GM23248 (cell line): ENCODE measurements around the gene KPNA6. TPM values are rescaled to one million over a fixed set of nuclear protein-coding genes. Genes with fewer than 3 reads are reported as not detected.
A peak's percentile ranks its signal among the peaks of the same experiment; 100 is the strongest.

ENCODE experiments used
- DNase-seq: peaks from one replicate; pipeline ENCODE4 v3.0.0-alpha.2; 2015
- H2AFZ ChIP-seq: fragments of 200-600 bp; sonication (generic); 2 replicates; pipeline ENCODE4 v1.6.1; 2016; ENCODE audit warnings: antibody characterized with exemption
- H3F3A ChIP-seq: fragments of 200-600 bp; sonication (generic); 2 replicates; pipeline ENCODE4 v1.6.1; 2016; ENCODE audit warnings: mild to moderate bottlenecking, antibody characterized with exemption, mixed run types; ENCODE audit not compliant: insufficient read depth
- H3K27ac ChIP-seq: fragments of 200-600 bp; sonication (generic); 2 replicates; pipeline ENCODE4 v1.5.1; 2016; ENCODE audit warnings: mild to moderate bottlenecking
- H3K27me3 ChIP-seq: fragments of 200-600 bp; sonication (generic); replicated peaks from 2 replicates; pipeline ENCODE4 v1.6.1; 2016; ENCODE audit warnings: mild to moderate bottlenecking; ENCODE audit not compliant: insufficient read depth
- H3K36me3 ChIP-seq: fragments of 200-600 bp; sonication (generic); 2 replicates; pipeline ENCODE4 v1.6.1; 2016; ENCODE audit warnings: low read depth, mild to moderate bottlenecking
- H3K4me1 ChIP-seq: fragments of 200-600 bp; sonication (generic); 2 replicates; pipeline ENCODE4 v1.6.1; 2016; ENCODE audit warnings: mild to moderate bottlenecking; ENCODE audit not compliant: insufficient read depth
- H3K4me2 ChIP-seq: fragments of 200-600 bp; sonication (generic); one replicate; pipeline ENCODE4 v1.6.1; 2016; ENCODE audit warnings: mild to moderate bottlenecking; ENCODE audit not compliant: unreplicated experiment
- H3K4me3 ChIP-seq: fragments of 200-600 bp; sonication (generic); 2 replicates; pipeline ENCODE4 v1.5.1; 2016; ENCODE audit warnings: mild to moderate bottlenecking
- H3K79me2 ChIP-seq: fragments of 200-600 bp; sonication (generic); 2 replicates; pipeline ENCODE4 v1.6.1; 2016; ENCODE audit warnings: mild to moderate bottlenecking; ENCODE audit not compliant: insufficient read depth
- H3K9ac ChIP-seq: fragments of 200-600 bp; sonication (generic); 2 replicates; pipeline ENCODE4 v1.6.1; 2016; ENCODE audit warnings: mild to moderate bottlenecking
- H3K9me2 ChIP-seq: fragments of 200-600 bp; sonication (generic); 2 replicates; pipeline ENCODE4 v1.6.1; 2016; ENCODE audit warnings: mixed run types, mild to moderate bottlenecking, moderate library complexity; ENCODE audit not compliant: insufficient read depth
- H3K9me3 ChIP-seq: fragments of 200-600 bp; sonication (generic); one replicate; pipeline ENCODE4 v1.6.1; 2017; ENCODE audit warnings: low read depth
- H4K20me1 ChIP-seq: fragments of 200-600 bp; sonication (generic); 2 replicates; pipeline ENCODE4 v1.6.0; 2016; ENCODE audit not compliant: insufficient read depth
- EZH2 ChIP-seq: fragments of 200-600 bp; sonication (generic); IDR thresholded peaks from 2 replicates; pipeline ENCODE4 v1.6.1; 2018; ENCODE audit warnings: antibody characterized with exemption, mild to moderate bottlenecking; ENCODE audit not compliant: insufficient read depth, poor library complexity, severe bottlenecking
- EZH2phosphoT487 ChIP-seq: fragments of 200-600 bp; sonication (generic); IDR thresholded peaks from 2 replicates; pipeline ENCODE4 v1.6.1; 2018; ENCODE audit warnings: antibody characterized with exemption, moderate library complexity, mild to moderate bottlenecking, low read depth; ENCODE audit not compliant: insufficient read depth
- whole genome bisulfite sequencing, 2 experiments: methylation state at CpG; one replicate each; pipeline ENCODE4 v1.1.6; 2015 to 2017; ENCODE audit warnings: low lambda C conversion rate in 2 of 2, low coverage in 1 of 2; ENCODE audit errors: missing lambda C conversion rate in 2 of 2; 5-methylcytosine and 5-hydroxymethylcytosine counted together
- in situ Hi-C: fragments of 300-500 bp; cut with MboI; formaldehyde crosslinking; loops from 2 replicates; pipeline ENCODE4 v1.15.0; 2020
- microRNA-seq: library from miRNA; unstranded; fragments of <30 nt; microRNA quantifications from one replicate; pipeline ENCODE4, GENCODE V29; 2016; ENCODE audit warnings: borderline number of aligned reads
- polyA plus RNA-seq: library from polyadenylated mRNA; unstranded; fragments of >200 nt; fragmentation: Nextera tagmentation; extraction: Ambion mirVana; gene quantifications from 2 replicates; pipeline ENCODE4 v1.2.1, GENCODE V29; 2016
- small RNA-seq: library from RNA; depleted of rRNA; stranded (forward); fragments of <200 nt; gene quantifications from one replicate; pipeline ENCODE3, GENCODE V24; 2014; ENCODE audit warnings: low read depth, low replicate concordance
- total RNA-seq: library from RNA; depleted of rRNA; stranded (reverse); fragments of >200 nt; shearing (Covaris generic); gene quantifications from 2 replicates; pipeline ENCODE4 v1.2.3, GENCODE V29; 2014; rRNA removed

KPNA6 gene
- total and polyA plus RNA-seq, 2 experiments from 2014 or later = 38.3 to 56.0 TPM

DNA sequence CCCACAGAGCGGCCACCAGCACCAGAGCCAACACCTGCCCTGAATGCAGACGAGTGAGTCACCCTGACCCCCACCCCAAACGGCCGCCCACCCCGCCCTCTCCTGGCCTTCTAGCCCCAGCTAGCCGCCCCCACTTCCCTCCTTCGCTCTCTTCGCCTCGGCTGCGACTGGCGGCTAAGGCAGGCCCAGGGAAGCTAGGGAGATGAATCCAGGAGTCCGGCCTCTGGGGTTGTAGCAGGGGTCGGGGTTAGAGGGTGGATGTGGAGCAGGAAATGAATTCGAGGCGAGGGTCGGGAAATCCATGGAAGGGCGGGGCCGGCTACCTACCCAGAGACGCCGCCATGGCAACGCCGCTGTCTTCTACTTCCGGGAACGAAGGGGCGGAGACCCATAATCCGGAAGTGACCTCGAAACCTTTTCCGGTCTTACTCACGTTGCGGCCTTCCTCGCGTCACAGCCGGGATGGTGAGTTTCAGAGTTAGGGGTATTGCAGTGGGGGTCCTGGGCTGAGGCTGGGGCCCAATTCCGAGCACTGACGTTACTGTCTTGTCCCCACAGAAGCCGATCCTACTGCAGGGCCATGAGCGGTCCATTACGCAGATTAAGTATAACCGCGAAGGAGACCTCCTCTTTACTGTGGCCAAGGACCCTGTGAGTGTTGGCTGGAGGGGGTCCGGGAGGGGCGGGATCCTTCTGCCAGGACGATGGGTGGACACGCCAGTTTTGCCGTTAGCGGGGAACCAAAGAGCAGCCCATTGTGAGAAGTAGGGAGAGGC lies 114.3 kb downstream of the KPNA6 start, which contains the start of the genes EIF3I and TMEM234:
Gene EIF3I, plus strand, starts transcription at position 428 of the 776 bp plus-strand sequence. Its CDS starts 35 bp downstream, at position 463.
Gene TMEM234, minus strand, starts transcription at position 374 of the 776 bp plus-strand sequence. Its CDS starts 31 bp downstream, at position 343.
- WGBS, 2 experiments = 2 to 4% methylated on average over 42 to 46 of the region's 46 CpGs
- Histone ChIP-seq H2AFZ (peak within 1 kb of the TSS; percentile 87), H3K27me3 (no peaks in the 10 kb centered on the region), H3K4me2 (peak within 1 kb of the TSS; percentile 95), H3K4me3 (peak within 1 kb of the TSS; percentile 95), H3K9ac (peak within 1 kb of the TSS; percentile 100), H3K79me2 (peaks cover 80% of the 10 kb centered on the region), H3K9me3 (no peaks in the 10 kb centered on the region), H3F3A (no peaks in the 10 kb centered on the region), H4K20me1 (no peaks in the 10 kb centered on the region), H3K9me2 (no peaks in the 10 kb centered on the region), H3K4me1 (peaks cover 28% of the 10 kb centered on the region), H3K27ac (peak within 1 kb of the TSS; percentile 86), H3K36me3 (peaks cover 20% of the 10 kb centered on the region)
- in situ Hi-C loops = no loop called here
- no peak for TF ChIP-seq EZH2phosphoT487
- TF ChIP-seq EZH2 = no peak
- DNase-seq = peak; percentile 98

DNA sequence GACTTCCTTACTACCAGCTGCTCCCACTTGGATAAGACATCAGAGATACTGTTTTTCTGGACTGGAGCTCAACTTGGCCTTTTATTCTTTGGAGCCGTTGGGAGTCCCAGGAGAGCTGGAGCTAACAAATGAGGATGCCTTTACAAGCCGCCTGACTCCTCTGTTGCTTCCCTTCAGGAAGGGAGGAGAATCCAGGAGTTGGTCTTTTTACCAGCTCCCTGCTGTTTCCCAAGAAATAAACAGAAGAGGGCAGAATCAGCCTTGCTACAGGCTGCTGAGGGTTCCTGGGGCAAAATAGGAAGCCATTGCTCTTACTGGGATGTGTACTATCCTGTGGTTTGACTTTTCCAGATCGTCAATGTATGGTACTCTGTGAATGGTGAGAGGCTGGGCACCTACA lies 115.8 kb downstream of the KPNA6 start:
- Histone ChIP-seq H3K36me3 (peaks cover 35% of the 10 kb centered on the region), H3K4me3 (peak overlapping the region; percentile 95), H3K4me1 (peaks cover 28% of the 10 kb centered on the region), H3K9me2 (no peaks in the 10 kb centered on the region), H3K27ac (peak overlapping the region; percentile 86; the same call in 1 of the 2 replicates), H3F3A (peaks cover 11% of the 10 kb centered on the region; the same call in 1 of the 2 replicates), H2AFZ (no peak overlapping the region), H3K27me3 (no peaks in the 10 kb centered on the region), H3K9me3 (no peaks in the 10 kb centered on the region), H3K4me2 (peak overlapping the region; percentile 95), H3K79me2 (peaks cover 87% of the 10 kb centered on the region), H3K9ac (peak overlapping the region; percentile 100), H4K20me1 (no peaks in the 10 kb centered on the region)
- no peak for TF ChIP-seq EZH2phosphoT487
- TF ChIP-seq EZH2 = no peak
- in situ Hi-C loops = no loop called here
- WGBS, 2 experiments = 97 to 100% methylated on average over 3 of the region's 3 CpGs
- DNase-seq = peak; percentile 26

DNA sequence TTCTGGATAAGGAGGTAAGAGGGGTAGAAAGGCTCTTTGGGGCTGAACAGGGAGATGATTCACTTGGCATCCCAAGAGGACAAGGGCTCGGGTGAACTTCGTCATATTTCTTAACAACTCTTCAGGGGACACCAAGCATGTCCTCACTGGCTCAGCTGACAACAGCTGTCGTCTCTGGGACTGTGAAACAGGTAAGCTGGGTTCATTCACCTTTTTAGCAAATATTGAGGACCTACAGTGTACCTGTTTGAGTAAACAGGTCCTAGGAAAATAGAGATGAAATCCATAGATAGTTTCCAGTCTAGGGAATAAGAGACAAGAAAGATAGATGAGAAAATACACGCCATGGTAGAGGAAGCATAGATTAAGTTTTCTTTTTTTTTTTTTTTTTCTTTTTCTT lies 116.4 kb downstream of the KPNA6 start:
- H2AFZ ChIP-seq = no peak overlapping the region
- peaks cover 40% of the 10 kb centered on the region for H3K36me3 ChIP-seq
- in situ Hi-C loops = no loop called here
- H3F3A ChIP-seq = peaks cover 11% of the 10 kb centered on the region; the same call in 1 of the 2 replicates
- H3K9ac ChIP-seq = no peak overlapping the region
- TF ChIP-seq EZH2phosphoT487 (no peak), EZH2 (no peak)
- peaks cover 83% of the 10 kb centered on the region for H3K79me2 ChIP-seq
- no peaks in the 10 kb centered on the region for H3K9me2 ChIP-seq
- peaks cover 28% of the 10 kb centered on the region for H3K4me1 ChIP-seq
- no peak overlapping the region for H3K4me3 ChIP-seq
- no peaks in the 10 kb centered on the region for H3K9me3 ChIP-seq
- H3K27ac ChIP-seq = no peak overlapping the region
- H3K4me2 ChIP-seq = no peak overlapping the region
- no peak for DNase-seq
- no peaks in the 10 kb centered on the region for H3K27me3 ChIP-seq
- 90 to 95% methylated on average over 4 of the region's 4 CpGs for WGBS, 2 experiments
- H4K20me1 ChIP-seq = no peaks in the 10 kb centered on the region

Small RNA genes lying within 50 kb of the gene (microRNA-seq; reads per million reads assigned to microRNA genes)
- gene MIR5585 = not detected

Small RNA genes lying within 50 kb of the gene (small RNA-seq; reads per million reads assigned to genes)
- gene MIR5585 = not detected
- gene RF00017 = not detected

Other genes with a start within 250 kb of the KPNA6 start
- 379 and 430 TPM in 2 replicates for gene PTP4A2, start 169.7 kb upstream of the KPNA6 start, total RNA-seq
- gene PTP4A2, start 169.7 kb upstream of the KPNA6 start, polyA plus RNA-seq = 292 and 376 TPM in 2 replicates
- gene KHDRBS1, start 94.2 kb upstream of the KPNA6 start, total RNA-seq = 41.7 and 50.6 TPM in 2 replicates
- 65.7 and 68.6 TPM in 2 replicates for gene KHDRBS1, start 94.2 kb upstream of the KPNA6 start, polyA plus RNA-seq
- gene TMEM39B, start 35.1 kb upstream of the KPNA6 start, total RNA-seq = 5.7 and 6.8 TPM in 2 replicates
- gene TMEM39B, start 35.1 kb upstream of the KPNA6 start, polyA plus RNA-seq = 21.4 and 24.1 TPM in 2 replicates
- 92.1 and 99.9 TPM in 2 replicates for gene TXLNA, start 71.6 kb downstream of the KPNA6 start, total RNA-seq
- gene TXLNA, start 71.6 kb downstream of the KPNA6 start, polyA plus RNA-seq = 77.5 and 77.6 TPM in 2 replicates
- 10.4 and 17.7 TPM in 2 replicates for gene CCDC28B, start 92.5 kb downstream of the KPNA6 start, total RNA-seq
- 19.7 TPM in 2 replicates for gene CCDC28B, start 92.5 kb downstream of the KPNA6 start, polyA plus RNA-seq
- gene IQCC, start 97.6 kb downstream of the KPNA6 start, total RNA-seq = 0.97 and 1.4 TPM in 2 replicates
- gene IQCC, start 97.6 kb downstream of the KPNA6 start, polyA plus RNA-seq = 1.7 and 2.2 TPM in 2 replicates
- gene DCDC2B, start 101.0 kb downstream of the KPNA6 start, total RNA-seq = not detected in 2 replicates
- 0.21 and 0.25 TPM in 2 replicates for gene DCDC2B, start 101.0 kb downstream of the KPNA6 start, polyA plus RNA-seq
- 12.5 and 23.5 TPM in 2 replicates for gene TMEM234, start 114.3 kb downstream of the KPNA6 start, total RNA-seq
- gene TMEM234, start 114.3 kb downstream of the KPNA6 start, polyA plus RNA-seq = 25.6 and 26.1 TPM in 2 replicates
- 266 and 286 TPM in 2 replicates for gene EIF3I, start 114.4 kb downstream of the KPNA6 start, total RNA-seq
- 259 and 265 TPM in 2 replicates for gene EIF3I, start 114.4 kb downstream of the KPNA6 start, polyA plus RNA-seq
- 3.0 and 4.2 TPM in 2 replicates for gene FAM167B, start 139.2 kb downstream of the KPNA6 start, total RNA-seq
- gene FAM167B, start 139.2 kb downstream of the KPNA6 start, polyA plus RNA-seq = 5.0 and 5.1 TPM in 2 replicates
- gene LCK, start 143.2 kb downstream of the KPNA6 start, total RNA-seq = not detected in 2 replicates
- 0.24 TPM in 1 of 2 replicates, not detected in the other for gene LCK, start 143.2 kb downstream of the KPNA6 start, polyA plus RNA-seq
- 52.5 and 58.5 TPM in 2 replicates for gene HDAC1, start 184.0 kb downstream of the KPNA6 start, total RNA-seq
- gene HDAC1, start 184.0 kb downstream of the KPNA6 start, polyA plus RNA-seq = 53.8 and 56.9 TPM in 2 replicates
- 13.5 and 16.6 TPM in 2 replicates for gene MARCKSL1, start 228.2 kb downstream of the KPNA6 start, total RNA-seq
- gene MARCKSL1, start 228.2 kb downstream of the KPNA6 start, polyA plus RNA-seq = 22.1 and 22.2 TPM in 2 replicates